HCT116 (cell line): ENCODE results near the gene HS6ST3. TPM values are rescaled to one million over a fixed set of nuclear protein-coding genes. Genes with fewer than 3 reads are reported as not detected.

Experiments
- ATAC-seq: fragments of 200-7000 bp; cut with Tn5 transposase; 2 replicates; pipeline ENCODE4 v1.9.1; 2020; ENCODE audit warnings: mild to moderate bottlenecking, moderate library complexity
- BruUV-seq: library from RNA; stranded (reverse); fragments of 400-500 nt; replicated peaks from 2 replicates; lab custom pipeline; 2021; lab: Mats Ljungman, UMichigan
- CTCF ChIA-PET: fragments of 300-600 bp; sonication (Branson Sonifier 250); formaldehyde crosslinking; loops from one replicate; lab custom pipeline; 2021; ENCODE audit warnings: antibody characterized with exemption; lab: Charles Lee
- POLR2A ChIA-PET: fragments of 300-600, 350-600 bp; sonication (Branson Sonifier 250); formaldehyde crosslinking; loops from one replicate; lab custom pipeline; 2021; ENCODE audit warnings: antibody characterized with exemption; lab: Charles Lee
- RAD21 ChIA-PET, 2 experiments: fragments of 300-600 bp; sonication (Branson Sonifier 250); formaldehyde crosslinking; loops; one replicate each; lab custom pipeline; 2023; ENCODE audit warnings: low total read pairs in 2 of 2; ENCODE audit not compliant: uncharacterized antibody in 2 of 2, unreplicated experiment in 2 of 2, low non-redundant PET in 1 of 2; lab: Charles Lee
- DNase-seq: peaks from one replicate; pipeline ENCODE4 v3.0.0-alpha.2; 2010; ENCODE audit warnings: low read depth, low spot score
- H2AFZ ChIP-seq: fragments of 200-600 bp; shearing (Covaris generic), sonication (generic); 2 replicates; pipeline ENCODE4 v1.6.1; 2017; ENCODE audit warnings: low read depth, mixed run types, mixed read lengths, antibody characterized with exemption, low read length; ENCODE audit not compliant: poor library complexity, severe bottlenecking
- H3K27ac ChIP-seq: 2 replicates; pipeline ENCODE4 v1.5.1; 2012; ENCODE audit warnings: low read depth, low read length
- H3K27me3 ChIP-seq: fragments of 200-600 bp; sonication (generic); 2 replicates; pipeline ENCODE4 v1.6.1; 2016; ENCODE audit warnings: mixed run types, low read length, mixed read lengths; ENCODE audit not compliant: insufficient read depth
- H3K36me3 ChIP-seq, 2 experiments: fragments of 200-500 bp in 1 of 2; fragments of 200-600 bp in 1 of 2; sonication (Bioruptor generic) in 1 of 2; sonication (generic) in 1 of 2; 2 replicates each; pipeline versions ENCODE4 v1.5.1 to v1.6.1; 2014 to 2016; ENCODE audit warnings: low read length in 2 of 2, inconsistent platforms in 1 of 2, mixed read lengths in 1 of 2, mixed run types in 1 of 2; ENCODE audit not compliant: insufficient read depth in 2 of 2, control insufficient read depth in 1 of 2
- H3K4me1 ChIP-seq, 2 experiments: fragments of 200-600 bp in 1 of 2; sonication (generic) in 1 of 2; 2 replicates each; pipeline versions ENCODE4 v1.5.1 to v1.6.1; 2012 to 2017; ENCODE audit warnings: low read length in 2 of 2, inconsistent platforms in 1 of 2, mild to moderate bottlenecking in 1 of 2, mixed read lengths in 1 of 2, mixed run types in 1 of 2, moderate library complexity in 1 of 2; ENCODE audit not compliant: insufficient read depth in 2 of 2, control insufficient read depth in 1 of 2
- H3K4me2 ChIP-seq: fragments of 200-600 bp; sonication (generic); 2 replicates; pipeline ENCODE4 v1.6.1; 2017; ENCODE audit warnings: mixed run types, low read length, mixed read lengths
- H3K4me3 ChIP-seq, 2 experiments: fragments of 200-600 bp in 1 of 2; sonication (generic) in 1 of 2; replicated peaks in 1 of 2; 2 replicates each; pipeline ENCODE4 v1.5.1; 2011 to 2016; ENCODE audit warnings: low read length in 2 of 2, control low read depth in 1 of 2, low read depth in 1 of 2, mild to moderate bottlenecking in 1 of 2, mixed read lengths in 1 of 2, mixed run types in 1 of 2
- H3K79me2 ChIP-seq: fragments of 200-600 bp; sonication (generic); 2 replicates; pipeline ENCODE4 v1.6.1; 2017; ENCODE audit warnings: mild to moderate bottlenecking, mixed run types, low read length, moderate library complexity, mixed read lengths; ENCODE audit not compliant: insufficient read depth
- H3K9ac ChIP-seq: fragments of 200-600 bp; sonication (generic); 2 replicates; pipeline ENCODE4 v1.6.1; 2016; ENCODE audit warnings: low read length, mixed read lengths
- H3K9me2 ChIP-seq: fragments of 200-600 bp; sonication (generic), shearing (Covaris generic); 2 replicates; pipeline ENCODE4 v1.6.1; 2017; ENCODE audit warnings: mixed run types, mild to moderate bottlenecking, moderate library complexity; ENCODE audit not compliant: insufficient read depth
- H3K9me3 ChIP-seq, 2 experiments: fragments of 200-500 bp in 1 of 2; fragments of 200-600 bp in 1 of 2; sonication (Bioruptor generic) in 1 of 2; sonication (generic) in 1 of 2; 2 replicates each; pipeline ENCODE4 v1.6.1; 2014 to 2017; ENCODE audit warnings: low read length in 2 of 2, mixed read lengths in 2 of 2, inconsistent platforms in 1 of 2, low read depth in 1 of 2, mild to moderate bottlenecking in 1 of 2, mixed run types in 1 of 2, moderate library complexity in 1 of 2; ENCODE audit not compliant: control insufficient read depth in 1 of 2, insufficient read depth in 1 of 2
- H4K20me1 ChIP-seq: fragments of 200-600 bp; sonication (generic), shearing (Covaris generic); 2 replicates; pipeline ENCODE4 v1.6.1; 2017; ENCODE audit warnings: mixed run types, mild to moderate bottlenecking, moderate library complexity; ENCODE audit not compliant: insufficient read depth
- CEBPB ChIP-seq: IDR thresholded peaks from 2 replicates; pipeline ENCODE4 v1.6.1; 2012; ENCODE audit warnings: low read depth
- EZH2 ChIP-seq: fragments of 200-600 bp; sonication (generic); IDR thresholded peaks from 2 replicates; pipeline ENCODE4 v1.6.1; 2017; ENCODE audit warnings: antibody characterized with exemption, mixed run types
- EZH2phosphoT487 ChIP-seq: fragments of 200-600 bp; IDR thresholded peaks from 2 replicates; pipeline ENCODE4 v1.6.1; 2018; ENCODE audit warnings: antibody characterized with exemption, borderline replicate concordance
- FOSL1 ChIP-seq: IDR thresholded peaks from 2 replicates; pipeline ENCODE4 v1.6.1; 2012; ENCODE audit warnings: low read depth
- POLR2A ChIP-seq: IDR thresholded peaks from 2 replicates; pipeline ENCODE4 v1.7.0; 2011; ENCODE audit warnings: borderline replicate concordance; ENCODE audit not compliant: insufficient read depth, insufficient read length; ENCODE audit errors: extremely low read depth
- POLR2AphosphoS5 ChIP-seq: IDR thresholded peaks from 2 replicates; pipeline ENCODE4 v1.6.1; 2011; ENCODE audit warnings: mild to moderate bottlenecking, low read depth, low read length, moderate library complexity
- RAD21 ChIP-seq: IDR thresholded peaks from 2 replicates; pipeline ENCODE4 v1.6.1; 2012; ENCODE audit warnings: low read depth, mild to moderate bottlenecking
- SIN3A ChIP-seq: IDR thresholded peaks from 2 replicates; pipeline ENCODE4 v1.6.1; 2012; ENCODE audit warnings: low read depth
- SP1 ChIP-seq: IDR thresholded peaks from 2 replicates; pipeline ENCODE4 v1.6.1; 2012; ENCODE audit warnings: low read depth
- SRF ChIP-seq: IDR thresholded peaks from 2 replicates; pipeline ENCODE4 v1.6.1; 2012; ENCODE audit warnings: low read depth
- TCF7L2 ChIP-seq: IDR thresholded peaks from 2 replicates; pipeline ENCODE4 v1.7.0; 2011; ENCODE audit warnings: borderline replicate concordance, inconsistent platforms; ENCODE audit not compliant: insufficient read depth, insufficient read length; ENCODE audit errors: extremely low read depth
- ZFX ChIP-seq: fragments of 450-650 bp; IDR thresholded peaks from 2 replicates; pipeline ENCODE4 v1.6.1; 2017
- ZNF274 ChIP-seq: fragments of 200-500 bp; sonication (Bioruptor generic); IDR thresholded peaks from 2 replicates; pipeline ENCODE4 v1.6.1; 2014; ENCODE audit warnings: mild to moderate bottlenecking, low read depth, low read length, inconsistent platforms
- intact Hi-C: fragments of 100-400 bp; cut with micrococcal nuclease; formaldehyde crosslinking; loops from 2 replicates; pipeline ENCODE4 v1.10.0; 2022
- total RNA-seq: library from RNA; stranded (reverse); gene quantifications from one replicate; pipeline ENCODE4 v1.2.1, GENCODE V29; 2021; ENCODE audit not compliant: unreplicated experiment
- TF ChIP-seq, protein P1 (sequence below): IDR thresholded peaks from 2 replicates; pipeline ENCODE4 v1.6.1; 2012; ENCODE audit warnings: low read depth
- TF ChIP-seq, protein P2 (sequence below): IDR thresholded peaks from 2 replicates; pipeline ENCODE4 v1.6.1; 2011; ENCODE audit warnings: mild to moderate bottlenecking, low read length, moderate library complexity; ENCODE audit not compliant: insufficient replicate concordance; ENCODE audit errors: extremely low read depth
- TF ChIP-seq, protein P3 (sequence below): IDR thresholded peaks from 2 replicates; pipeline ENCODE4 v1.6.1; 2012
- TF ChIP-seq, protein P4 (sequence below): IDR thresholded peaks from 2 replicates; pipeline ENCODE4 v1.6.1; 2012
- TF ChIP-seq, protein P5 (sequence below), 3 experiments: fragments of 200-600 bp in 1 of 3; sonication (generic) in 1 of 3; IDR thresholded peaks in 2 of 3; conservative IDR thresholded peaks in 1 of 3; 2 replicates each; pipeline ENCODE4 v1.5.1; 2012 to 2017; ENCODE audit warnings: low read depth in 2 of 3, low read length in 2 of 3, antibody characterized with exemption in 1 of 3, borderline replicate concordance in 1 of 3, control low read depth in 1 of 3, mild to moderate bottlenecking in 1 of 3, mixed read lengths in 1 of 3, mixed run types in 1 of 3, moderate library complexity in 1 of 3; ENCODE audit not compliant: insufficient read depth in 1 of 3

Gene HS6ST3
- total RNA-seq, 1 experiment from 2014 or later = 0.10 TPM

- ATAC-seq = no peak
- Histone ChIP-seq H3K9me2 (no peaks in the 10 kb centered on the region), H4K20me1 (no peaks in the 10 kb centered on the region), H3K79me2 (no peaks in the 10 kb centered on the region), H3K9me3 (no peaks in the 10 kb centered on the region), H3K27me3 (peaks cover 10% of the 10 kb centered on the region; the same call in 1 of the 2 replicates), H2AFZ (no peak overlapping the region), H3K9ac (no peak overlapping the region), H3K36me3 (no peaks in the 10 kb centered on the region), H3K4me2 (no peak overlapping the region), H3K27ac (no peak overlapping the region), H3K4me3 (no peak overlapping the region), H3K4me1 (no peaks in the 10 kb centered on the region)
- no peak for DNase-seq
- CTCF ChIA-PET = no interaction called here
- BruUV-seq = no TSS peak
- RAD21 ChIA-PET = no interaction called here
- TF ChIP-seq, protein P1, sequence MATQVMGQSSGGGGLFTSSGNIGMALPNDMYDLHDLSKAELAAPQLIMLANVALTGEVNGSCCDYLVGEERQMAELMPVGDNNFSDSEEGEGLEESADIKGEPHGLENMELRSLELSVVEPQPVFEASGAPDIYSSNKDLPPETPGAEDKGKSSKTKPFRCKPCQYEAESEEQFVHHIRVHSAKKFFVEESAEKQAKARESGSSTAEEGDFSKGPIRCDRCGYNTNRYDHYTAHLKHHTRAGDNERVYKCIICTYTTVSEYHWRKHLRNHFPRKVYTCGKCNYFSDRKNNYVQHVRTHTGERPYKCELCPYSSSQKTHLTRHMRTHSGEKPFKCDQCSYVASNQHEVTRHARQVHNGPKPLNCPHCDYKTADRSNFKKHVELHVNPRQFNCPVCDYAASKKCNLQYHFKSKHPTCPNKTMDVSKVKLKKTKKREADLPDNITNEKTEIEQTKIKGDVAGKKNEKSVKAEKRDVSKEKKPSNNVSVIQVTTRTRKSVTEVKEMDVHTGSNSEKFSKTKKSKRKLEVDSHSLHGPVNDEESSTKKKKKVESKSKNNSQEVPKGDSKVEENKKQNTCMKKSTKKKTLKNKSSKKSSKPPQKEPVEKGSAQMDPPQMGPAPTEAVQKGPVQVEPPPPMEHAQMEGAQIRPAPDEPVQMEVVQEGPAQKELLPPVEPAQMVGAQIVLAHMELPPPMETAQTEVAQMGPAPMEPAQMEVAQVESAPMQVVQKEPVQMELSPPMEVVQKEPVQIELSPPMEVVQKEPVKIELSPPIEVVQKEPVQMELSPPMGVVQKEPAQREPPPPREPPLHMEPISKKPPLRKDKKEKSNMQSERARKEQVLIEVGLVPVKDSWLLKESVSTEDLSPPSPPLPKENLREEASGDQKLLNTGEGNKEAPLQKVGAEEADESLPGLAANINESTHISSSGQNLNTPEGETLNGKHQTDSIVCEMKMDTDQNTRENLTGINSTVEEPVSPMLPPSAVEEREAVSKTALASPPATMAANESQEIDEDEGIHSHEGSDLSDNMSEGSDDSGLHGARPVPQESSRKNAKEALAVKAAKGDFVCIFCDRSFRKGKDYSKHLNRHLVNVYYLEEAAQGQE = no peak
- TF ChIP-seq EZH2 = no peak
- no peak for TF ChIP-seq SIN3A
- TF ChIP-seq SP1 = no peak
- TF ChIP-seq RAD21 = no peak
- TF ChIP-seq, protein P2, sequence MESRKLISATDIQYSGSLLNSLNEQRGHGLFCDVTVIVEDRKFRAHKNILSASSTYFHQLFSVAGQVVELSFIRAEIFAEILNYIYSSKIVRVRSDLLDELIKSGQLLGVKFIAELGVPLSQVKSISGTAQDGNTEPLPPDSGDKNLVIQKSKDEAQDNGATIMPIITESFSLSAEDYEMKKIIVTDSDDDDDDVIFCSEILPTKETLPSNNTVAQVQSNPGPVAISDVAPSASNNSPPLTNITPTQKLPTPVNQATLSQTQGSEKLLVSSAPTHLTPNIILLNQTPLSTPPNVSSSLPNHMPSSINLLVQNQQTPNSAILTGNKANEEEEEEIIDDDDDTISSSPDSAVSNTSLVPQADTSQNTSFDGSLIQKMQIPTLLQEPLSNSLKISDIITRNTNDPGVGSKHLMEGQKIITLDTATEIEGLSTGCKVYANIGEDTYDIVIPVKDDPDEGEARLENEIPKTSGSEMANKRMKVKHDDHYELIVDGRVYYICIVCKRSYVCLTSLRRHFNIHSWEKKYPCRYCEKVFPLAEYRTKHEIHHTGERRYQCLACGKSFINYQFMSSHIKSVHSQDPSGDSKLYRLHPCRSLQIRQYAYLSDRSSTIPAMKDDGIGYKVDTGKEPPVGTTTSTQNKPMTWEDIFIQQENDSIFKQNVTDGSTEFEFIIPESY = no peak
- no peak for TF ChIP-seq SRF
- TF ChIP-seq, protein P3, sequence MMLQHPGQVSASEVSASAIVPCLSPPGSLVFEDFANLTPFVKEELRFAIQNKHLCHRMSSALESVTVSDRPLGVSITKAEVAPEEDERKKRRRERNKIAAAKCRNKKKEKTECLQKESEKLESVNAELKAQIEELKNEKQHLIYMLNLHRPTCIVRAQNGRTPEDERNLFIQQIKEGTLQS = no peak
- no peak for TF ChIP-seq POLR2A
- TF ChIP-seq TCF7L2 = no peak
- no peak for TF ChIP-seq ZNF274
- TF ChIP-seq, protein P4, sequence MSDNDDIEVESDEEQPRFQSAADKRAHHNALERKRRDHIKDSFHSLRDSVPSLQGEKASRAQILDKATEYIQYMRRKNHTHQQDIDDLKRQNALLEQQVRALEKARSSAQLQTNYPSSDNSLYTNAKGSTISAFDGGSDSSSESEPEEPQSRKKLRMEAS = no peak
- TF ChIP-seq EZH2phosphoT487 = no peak
- no peak for TF ChIP-seq POLR2AphosphoS5
- TF ChIP-seq FOSL1 = no peak
- TF ChIP-seq ZFX = no peak
- TF ChIP-seq, protein P5, sequence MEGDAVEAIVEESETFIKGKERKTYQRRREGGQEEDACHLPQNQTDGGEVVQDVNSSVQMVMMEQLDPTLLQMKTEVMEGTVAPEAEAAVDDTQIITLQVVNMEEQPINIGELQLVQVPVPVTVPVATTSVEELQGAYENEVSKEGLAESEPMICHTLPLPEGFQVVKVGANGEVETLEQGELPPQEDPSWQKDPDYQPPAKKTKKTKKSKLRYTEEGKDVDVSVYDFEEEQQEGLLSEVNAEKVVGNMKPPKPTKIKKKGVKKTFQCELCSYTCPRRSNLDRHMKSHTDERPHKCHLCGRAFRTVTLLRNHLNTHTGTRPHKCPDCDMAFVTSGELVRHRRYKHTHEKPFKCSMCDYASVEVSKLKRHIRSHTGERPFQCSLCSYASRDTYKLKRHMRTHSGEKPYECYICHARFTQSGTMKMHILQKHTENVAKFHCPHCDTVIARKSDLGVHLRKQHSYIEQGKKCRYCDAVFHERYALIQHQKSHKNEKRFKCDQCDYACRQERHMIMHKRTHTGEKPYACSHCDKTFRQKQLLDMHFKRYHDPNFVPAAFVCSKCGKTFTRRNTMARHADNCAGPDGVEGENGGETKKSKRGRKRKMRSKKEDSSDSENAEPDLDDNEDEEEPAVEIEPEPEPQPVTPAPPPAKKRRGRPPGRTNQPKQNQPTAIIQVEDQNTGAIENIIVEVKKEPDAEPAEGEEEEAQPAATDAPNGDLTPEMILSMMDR (IDR thresholded peaks at IDR 0.05 in 2 of 3, conservative IDR thresholded peaks at IDR 0.05 in 1 of 3; ENCODE audit: borderline replicate concordance in 1 of 3, insufficient read depth in 1 of 3, low read depth in 2 of 3, low read length in 2 of 3) = no peak
- no peak for TF ChIP-seq CEBPB
- intact Hi-C loops = no loop called here
- POLR2A ChIA-PET = no interaction called here
Observed at GRCh38 chr13:96279904-96280303, 190.0 kb downstream of the HS6ST3 start.
